ENCODE measurements around the gene ADAM10. TPM values are rescaled to one million over a fixed set of nuclear protein-coding genes. Genes with fewer than 3 reads are reported as not detected.

The ADAM10 gene
- total RNA-seq, 4 donors from 2014 or later: 42.9 to 83.3 (median 62.7) TPM

- no peaks in the 10 kb centered on the region for H3K9me3 ChIP-seq
- TF ChIP-seq POLR2A (IDR thresholded peaks at IDR 0.05) (no peak), CTCF (IDR thresholded peaks at IDR 0.05) (no peak)
- peaks cover 0 to 9% (median 0%) of the 10 kb centered on the region in 3 donors for H3K36me3 ChIP-seq
- DNase-seq: no peak
- H3K27ac ChIP-seq: no peak overlapping the region
- H3K4me3 ChIP-seq: no peak overlapping the region
- H3K27me3 ChIP-seq: no peaks in the 10 kb centered on the region
- peaks cover 0 to 14% (median 0%) of the 10 kb centered on the region in 4 donors for H3K4me1 ChIP-seq
Observed at GRCh38 chr15:58631319-58631718, 118.2 kb downstream of the ADAM10 start.

- H3K4me3 ChIP-seq: no peak overlapping the region
- H3K4me1 ChIP-seq: peaks cover 0 to 14% (median 0%) of the 10 kb centered on the region in 4 donors
- peak overlapping the region in 1 of 4 donors; percentile 10 for H3K27ac ChIP-seq
- H3K36me3 ChIP-seq: peaks cover 0 to 4% (median 0%) of the 10 kb centered on the region in 3 donors
- no peaks in the 10 kb centered on the region for H3K27me3 ChIP-seq
- no peaks in the 10 kb centered on the region for H3K9me3 ChIP-seq
- DNase-seq: no peak
- TF ChIP-seq CTCF (IDR thresholded peaks at IDR 0.05): no peak
- no peak for TF ChIP-seq POLR2A (IDR thresholded peaks at IDR 0.05)
Observed at GRCh38 chr15:58629625-58630024, 119.9 kb downstream of the ADAM10 start.

- peak overlapping the region; percentile 51 to 67 (median 62) for H3K27ac ChIP-seq
- H3K36me3 ChIP-seq: peaks cover 0 to 4% (median 0%) of the 10 kb centered on the region in 3 donors
- DNase-seq: no peak
- H3K4me1 ChIP-seq: peaks cover 0 to 14% (median 0%) of the 10 kb centered on the region in 4 donors
- TF ChIP-seq CTCF (IDR thresholded peaks at IDR 0.05): no peak
- TF ChIP-seq POLR2A (IDR thresholded peaks at IDR 0.05): no peak
- no peaks in the 10 kb centered on the region for H3K27me3 ChIP-seq
- H3K9me3 ChIP-seq: no peaks in the 10 kb centered on the region
- H3K4me3 ChIP-seq: peak overlapping the region in 3 of 4 donors; percentile 6 to 34 (median 33)
Observed at GRCh38 chr15:58628206-58628947, 121.1 kb downstream of the ADAM10 start.

GRCh38 chr15:58627701-58628100, 121.8 kb downstream of the ADAM10 start:
- H3K27me3 ChIP-seq: no peaks in the 10 kb centered on the region
- TF ChIP-seq CTCF (IDR thresholded peaks at IDR 0.05) (no peak), POLR2A (IDR thresholded peaks at IDR 0.05) (no peak)
- H3K36me3 ChIP-seq: peaks cover 0 to 4% (median 0%) of the 10 kb centered on the region in 3 donors
- no peak overlapping the region for H3K4me3 ChIP-seq
- H3K27ac ChIP-seq: peak overlapping the region; percentile 51 to 67 (median 62)
- no peaks in the 10 kb centered on the region for H3K9me3 ChIP-seq
- H3K4me1 ChIP-seq: peaks cover 0 to 14% (median 0%) of the 10 kb centered on the region in 4 donors
- DNase-seq: no peak

- Histone ChIP-seq H3K4me3 (no peak overlapping the region), H3K9me3 (no peaks in the 10 kb centered on the region), H3K27me3 (no peaks in the 10 kb centered on the region), H3K27ac (peak overlapping the region; percentile 9 to 67 (median 39)), H3K4me1 (peaks cover 0 to 14% (median 0%) of the 10 kb centered on the region in 4 donors), H3K36me3 (peaks cover 0 to 4% (median 0%) of the 10 kb centered on the region in 3 donors)
- DNase-seq: no peak
- TF ChIP-seq CTCF (IDR thresholded peaks at IDR 0.05): no peak
- TF ChIP-seq POLR2A (IDR thresholded peaks at IDR 0.05): no peak
Observed at GRCh38 chr15:58627046-58627445, 122.5 kb downstream of the ADAM10 start.

All from Peyer's patch (tissue), 4 donors.